ACC112 (cell line): ENCODE results near the gene CD96.
"Not testable (repeated sequence)": the region's sequence is repeated elsewhere in the genome, so short reads cannot be mapped to it uniquely, and the experiment has no call there.

Experiments used
- H2AFZ ChIP-seq: fragments of 200-600 bp; sonication (generic); one replicate; pipeline ENCODE4 v1.6.0; 2017; ENCODE audit warnings: antibody characterized with exemption, low read length; ENCODE audit not compliant: unreplicated experiment
- H3K27ac ChIP-seq: fragments of 200-600 bp; sonication (generic); 2 replicates; pipeline ENCODE4 v1.5.1; 2014; ENCODE audit warnings: low read depth, mild to moderate bottlenecking, antibody characterized with exemption, low read length, moderate library complexity
- H3K27me3 ChIP-seq: fragments of 200-600 bp; sonication (generic); 2 replicates; pipeline ENCODE4 v1.6.1; 2014; ENCODE audit warnings: mild to moderate bottlenecking, antibody characterized with exemption, low read length, moderate library complexity, mixed read lengths; ENCODE audit not compliant: insufficient read depth
- H3K36me3 ChIP-seq: fragments of 200-600 bp; sonication (generic); 2 replicates; pipeline ENCODE4 v1.6.1; 2016; ENCODE audit warnings: mild to moderate bottlenecking, antibody characterized with exemption, low read length, moderate library complexity, mixed read lengths; ENCODE audit not compliant: insufficient read depth
- H3K4me1 ChIP-seq: fragments of 200-600 bp; sonication (generic); one replicate; pipeline ENCODE4 v1.6.1; 2016; ENCODE audit warnings: low read length, mixed read lengths; ENCODE audit not compliant: insufficient read depth, unreplicated experiment, control insufficient read depth
- H3K4me3 ChIP-seq: fragments of 200-600 bp; sonication (generic); 2 replicates; pipeline ENCODE4 v1.5.1; 2014; ENCODE audit warnings: mild to moderate bottlenecking, low read depth, low read length
- H3K79me2 ChIP-seq: fragments of 200-600 bp; sonication (generic); one replicate; pipeline ENCODE4 v1.6.0; 2016; ENCODE audit warnings: low read length; ENCODE audit not compliant: control insufficient read depth, unreplicated experiment, insufficient read depth

CD96 gene

GRCh38 chr3:111541911-111542483 lies at the start of gene CD96:
Gene CD96 (plus strand): TSS chr3:111542197. CDS start chr3:111542249, 52 bp downstream.
- peaks cover 17% of the 10 kb centered on the region for H3K4me1 ChIP-seq
- H3K27me3 ChIP-seq, result no peaks in the 10 kb centered on the region
- H3K36me3 ChIP-seq, result no peaks in the 10 kb centered on the region
- no peaks in the 10 kb centered on the region for H3K79me2 ChIP-seq
- H3K4me3 ChIP-seq, result no peak within 1 kb of the TSS
- no peak within 1 kb of the TSS for H3K27ac ChIP-seq
- H2AFZ ChIP-seq, result no peak within 1 kb of the TSS

DNA sequence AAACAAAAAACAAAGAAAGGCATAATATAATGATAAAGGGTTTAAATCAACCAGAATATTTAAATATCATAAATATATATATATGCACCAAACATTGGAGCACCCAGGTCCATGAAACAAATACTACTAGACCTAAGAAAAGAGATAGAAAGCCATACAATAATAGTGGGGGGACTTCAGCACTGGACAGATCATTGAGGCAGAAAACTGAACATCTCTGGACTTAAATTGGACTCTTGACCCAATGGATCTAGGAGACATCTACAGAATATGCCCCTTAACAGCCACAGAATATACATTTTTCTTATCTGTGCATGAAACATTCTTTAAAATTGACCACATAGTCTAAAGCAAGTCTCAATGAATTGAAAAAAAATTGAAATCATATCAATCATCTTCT lies 48.7 kb upstream of the CD96 start:
- no peaks in the 10 kb centered on the region for H3K79me2 ChIP-seq
- H3K36me3 ChIP-seq, result no peaks in the 10 kb centered on the region
- no peak overlapping the region for H3K4me3 ChIP-seq
- no peaks in the 10 kb centered on the region for H3K4me1 ChIP-seq
- H2AFZ ChIP-seq, result no peak overlapping the region
- no peaks in the 10 kb centered on the region; the same call in 1 of the 2 replicates for H3K27me3 ChIP-seq
- no peak overlapping the region for H3K27ac ChIP-seq

- Histone ChIP-seq H2AFZ (no peak overlapping the region), H3K36me3 (no peaks in the 10 kb centered on the region), H3K27ac (no peak overlapping the region)
These were observed 45.0 kb upstream of the CD96 start for GRCh38 chr3:111496894-111497559.

GRCh38 chr3:111498022-111498421 lies 44.0 kb upstream of the CD96 start:
- Histone ChIP-seq H3K27me3 (no peaks in the 10 kb centered on the region), H2AFZ (no peak overlapping the region), H3K36me3 (no peaks in the 10 kb centered on the region), H3K79me2 (no peaks in the 10 kb centered on the region), H3K27ac (no peak overlapping the region), H3K4me3 (no peak overlapping the region), H3K4me1 (no peaks in the 10 kb centered on the region)

More at GRCh38 chr3:111496894-111497559, 45.0 kb upstream of the CD96 start:
- Histone ChIP-seq H3K27me3 (no peaks in the 10 kb centered on the region), H3K79me2 (no peaks in the 10 kb centered on the region), H3K4me3 (no peak overlapping the region), H3K4me1 (no peaks in the 10 kb centered on the region)

- no peak overlapping the region for H3K4me3 ChIP-seq
- H3K79me2 ChIP-seq, result no peaks in the 10 kb centered on the region
- no peak overlapping the region for H2AFZ ChIP-seq
These were observed 35.6 kb upstream of the CD96 start for GRCh38 chr3:111506435-111506834.

GRCh38 chr3:111509308-111509707 lies 32.7 kb upstream of the CD96 start:
- Histone ChIP-seq H3K27ac (no peak overlapping the region), H3K79me2 (no peaks in the 10 kb centered on the region), H2AFZ (no peak overlapping the region), H3K4me1 (no peaks in the 10 kb centered on the region), H3K27me3 (0 out of 2 replicates have a peak, but pooled peaks cover 2% of the 10 kb centered on the region), H3K36me3 (no peaks in the 10 kb centered on the region), H3K4me3 (no peak overlapping the region)

More at GRCh38 chr3:111506435-111506834, 35.6 kb upstream of the CD96 start:
- Histone ChIP-seq H3K27me3 (no peaks in the 10 kb centered on the region), H3K36me3 (no peaks in the 10 kb centered on the region), H3K4me1 (no peaks in the 10 kb centered on the region), H3K27ac (no peak overlapping the region)

- Histone ChIP-seq H2AFZ (no peak overlapping the region), H3K79me2 (no peaks in the 10 kb centered on the region), H3K36me3 (no peaks in the 10 kb centered on the region), H3K27me3 (peaks cover 33% of the 10 kb centered on the region; the same call in 1 of the 2 replicates), H3K4me1 (no peaks in the 10 kb centered on the region), H3K27ac (no peak overlapping the region), H3K4me3 (no peak overlapping the region)
These were observed 24.2 kb upstream of the CD96 start for GRCh38 chr3:111517801-111518200.

DNA sequence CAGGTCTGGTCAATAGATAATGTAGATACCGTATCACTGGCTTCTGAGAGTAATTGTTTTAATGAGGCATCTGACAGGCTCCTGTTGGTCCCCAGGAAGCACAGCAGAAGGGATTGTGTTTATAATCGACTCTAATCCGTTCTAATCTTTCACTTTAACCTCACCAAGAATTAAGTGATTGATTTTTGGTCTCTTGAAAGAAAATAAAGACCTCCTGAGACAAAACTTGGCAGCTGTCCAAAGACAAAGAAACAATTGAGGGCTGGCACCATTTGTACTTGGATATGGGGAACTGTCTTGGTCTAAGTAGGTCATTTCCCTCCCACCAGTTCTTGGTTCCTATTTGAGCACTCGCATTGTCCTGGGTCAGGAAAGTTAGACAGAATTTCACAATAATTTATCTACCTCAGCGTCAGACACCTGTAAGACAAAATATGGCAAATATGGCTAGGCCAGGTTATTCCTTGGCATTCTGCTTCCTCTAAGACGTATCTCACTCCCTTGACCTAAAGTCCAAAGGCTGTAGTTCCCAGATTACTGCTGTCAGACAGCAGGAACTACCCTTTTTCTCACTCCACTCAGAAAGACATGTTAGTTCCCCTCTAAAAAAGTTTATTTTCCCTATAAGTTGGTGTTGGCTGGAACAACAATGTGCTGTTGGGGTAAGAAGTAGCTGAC lies 22.7 kb upstream of the CD96 start:
- H3K27me3 ChIP-seq, result peaks cover 31% of the 10 kb centered on the region; the same call in 1 of the 2 replicates
- H3K4me3 ChIP-seq, result no peak overlapping the region
- no peak overlapping the region for H3K27ac ChIP-seq
- H3K4me1 ChIP-seq, result no peaks in the 10 kb centered on the region
- no peaks in the 10 kb centered on the region for H3K36me3 ChIP-seq
- no peaks in the 10 kb centered on the region for H3K79me2 ChIP-seq
- no peak overlapping the region for H2AFZ ChIP-seq

- H3K4me3 ChIP-seq, result no peak overlapping the region
- H2AFZ ChIP-seq, result no peak overlapping the region
- H3K79me2 ChIP-seq, result no peaks in the 10 kb centered on the region
- H3K36me3 ChIP-seq, result no peaks in the 10 kb centered on the region
- H3K27me3 ChIP-seq, result peaks cover 9% of the 10 kb centered on the region; the same call in 1 of the 2 replicates
- no peak overlapping the region for H3K27ac ChIP-seq
- no peaks in the 10 kb centered on the region for H3K4me1 ChIP-seq
These were observed 20.1 kb upstream of the CD96 start for GRCh38 chr3:111521891-111522290.

DNA sequence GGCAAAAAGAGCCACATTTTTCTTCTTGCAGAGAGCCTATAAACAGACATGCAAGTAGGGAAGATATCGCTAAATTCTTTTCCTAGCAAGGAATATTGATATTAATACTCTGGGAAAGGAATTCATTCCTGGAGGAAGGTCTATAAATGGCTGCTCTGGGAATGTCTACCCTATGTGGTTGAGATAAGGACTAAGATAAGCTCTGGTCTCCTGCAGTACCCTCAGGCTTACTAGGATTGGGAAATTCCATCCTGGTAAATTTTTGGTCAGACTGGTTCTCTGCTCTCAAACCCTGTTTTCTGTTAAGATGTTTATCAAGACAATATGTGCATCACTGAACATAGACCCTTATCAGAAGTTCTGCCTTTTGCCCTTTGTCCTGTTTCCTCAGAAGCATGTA lies 17.5 kb upstream of the CD96 start:
- H3K79me2 ChIP-seq, H3K4me1 ChIP-seq, H3K27me3 ChIP-seq, H3K36me3 ChIP-seq, H3K27ac ChIP-seq, H3K4me3 ChIP-seq, H2AFZ ChIP-seq: not testable (repeated sequence)

DNA sequence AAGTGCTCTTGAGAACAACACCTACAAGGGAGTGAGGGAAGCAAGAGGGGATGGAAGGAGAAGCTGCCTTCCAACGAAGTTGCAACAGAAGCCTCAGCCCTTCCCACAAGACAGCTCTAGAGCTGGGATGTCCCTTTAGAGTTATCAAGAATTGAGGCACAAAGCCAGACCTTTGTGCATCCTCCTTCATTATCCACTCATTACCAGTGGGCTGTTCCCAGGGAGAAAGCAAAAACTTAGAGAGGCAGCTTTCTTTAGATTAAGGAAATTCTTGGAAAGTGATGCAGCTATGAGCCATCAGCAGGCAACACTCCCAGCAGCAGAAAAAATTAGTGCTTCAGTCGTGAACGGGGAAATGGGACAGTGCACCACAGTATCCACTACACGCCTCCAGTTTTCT lies 10.6 kb upstream of the CD96 start:
- Histone ChIP-seq H3K4me3 (no peak overlapping the region), H3K4me1 (peaks cover 24% of the 10 kb centered on the region), H3K36me3 (no peaks in the 10 kb centered on the region), H2AFZ (no peak overlapping the region), H3K79me2 (no peaks in the 10 kb centered on the region), H3K27ac (no peak overlapping the region), H3K27me3 (no peaks in the 10 kb centered on the region)
